Fibroblast of lung (primary cell): ENCODE measurements around the gene LRRC8D. TPM values are rescaled to one million over a fixed set of nuclear protein-coding genes. Genes with fewer than 3 reads are reported as not detected.
"Not testable (repeated sequence)": the region's sequence is repeated elsewhere in the genome, so short reads cannot be mapped to it uniquely, and the experiment has no call there.

Experiments used
- DNase-seq, 2 donors: peaks; one replicate each; pipeline versions ENCODE4 v3.0.0 to v3.0.0-alpha.2; 2010; ENCODE audit warnings: low read depth in 2 of 2
- H2AFZ ChIP-seq: 2 replicates; pipeline ENCODE4 v1.5.1; 2012; ENCODE audit warnings: low read length, control low read depth, inconsistent platforms
- H3K27ac ChIP-seq: 2 replicates; pipeline ENCODE4 v1.5.1; 2011; ENCODE audit warnings: low read length, control low read depth; ENCODE audit not compliant: insufficient read depth
- H3K27me3 ChIP-seq: 2 replicates; pipeline ENCODE4 v1.5.1; 2011; ENCODE audit warnings: mild to moderate bottlenecking, low read length; ENCODE audit not compliant: control insufficient read depth, insufficient read depth
- H3K36me3 ChIP-seq: 2 replicates; pipeline ENCODE4 v1.5.1; 2011; ENCODE audit warnings: low read length; ENCODE audit not compliant: control insufficient read depth, insufficient read depth
- H3K4me1 ChIP-seq: 2 replicates; pipeline ENCODE4 v1.5.1; 2011; ENCODE audit warnings: low read length; ENCODE audit not compliant: control insufficient read depth, insufficient read depth; ENCODE audit errors: extremely low read depth
- H3K4me2 ChIP-seq: 2 replicates; pipeline ENCODE4 v1.5.1; 2011; ENCODE audit warnings: low read length, control low read depth; ENCODE audit not compliant: insufficient read depth; ENCODE audit errors: extremely low read depth
- H3K4me3 ChIP-seq, 4 experiments: fragments of 200-600 bp in 1 of 4; sonication (generic) in 1 of 4; replicated peaks in 1 of 4; 2 replicates each; pipeline ENCODE4 v1.5.1; 2011 to 2016; ENCODE audit warnings: low read length in 4 of 4, low read depth in 3 of 4, mild to moderate bottlenecking in 3 of 4, control low read depth in 2 of 4, inconsistent platforms in 1 of 4, mixed read lengths in 1 of 4; ENCODE audit not compliant: insufficient read depth in 1 of 4; ENCODE audit errors: control extremely low read depth in 1 of 4
- H3K79me2 ChIP-seq: 2 replicates; pipeline ENCODE4 v1.5.1; 2012; ENCODE audit warnings: mild to moderate bottlenecking, low read length, inconsistent platforms; ENCODE audit not compliant: control insufficient read depth, insufficient read depth
- H3K9ac ChIP-seq: 2 replicates; pipeline ENCODE4 v1.5.1; 2011; ENCODE audit warnings: mild to moderate bottlenecking, low read length, control low read depth; ENCODE audit not compliant: insufficient read depth
- H3K9me3 ChIP-seq: 2 replicates; pipeline ENCODE4 v1.5.1; 2012; ENCODE audit warnings: low read depth, low read length; ENCODE audit not compliant: control insufficient read depth, insufficient read depth
- H4K20me1 ChIP-seq: 2 replicates; pipeline ENCODE4 v1.5.1; 2011; ENCODE audit warnings: low read length; ENCODE audit not compliant: control insufficient read depth, insufficient read depth; ENCODE audit errors: extremely low read depth
- EZH2 ChIP-seq: IDR thresholded peaks from 2 replicates; pipeline ENCODE4 v1.5.1; 2012; ENCODE audit warnings: low read length, control low read depth, mild to moderate bottlenecking; ENCODE audit errors: missing control alignments
- polyA minus RNA-seq: library from RNA; depleted of rRNA, polyadenylated mRNA; stranded (reverse); fragments of >200 nt; gene quantifications from 2 replicates; pipeline ENCODE4 v1.2.3, GENCODE V29; 2011; ENCODE audit warnings: low replicate concordance
- polyA plus RNA-seq, 2 donors: library from polyadenylated mRNA; depleted of rRNA in 1 of 2; stranded (reverse) in 1 of 2; unstranded in 1 of 2; fragments of >200 nt; gene quantifications; 2 replicates each; pipeline ENCODE4 v1.2.1, GENCODE V29; 2011 to 2012; ENCODE audit warnings: missing spikeins in 1 of 2
- total RNA-seq: library from RNA; depleted of rRNA; stranded (reverse); fragments of >200 nt; gene quantifications from 2 replicates; pipeline ENCODE4 v1.2.1, GENCODE V29; 2014
- TF ChIP-seq, protein P1 (sequence below), 2 donors: IDR thresholded peaks in 1 of 2; conservative IDR thresholded peaks in 1 of 2; 1 replicate in 1 of 2; 2 replicates in 1 of 2; pipeline ENCODE4 v1.5.1; 2011 to 2012; ENCODE audit warnings: low read length in 2 of 2, control low read depth in 1 of 2, inconsistent platforms in 1 of 2, low read depth in 1 of 2, mild to moderate bottlenecking in 1 of 2

Gene LRRC8D
- 28.8 and 41.0 TPM in 2 replicates for total RNA-seq
- polyA plus RNA-seq, result 40.0 and 58.1 TPM in 2 replicates
- polyA plus RNA-seq (2012), result 21.9 and 30.3 TPM in 2 replicates
- polyA minus RNA-seq, result 16.8 and 22.9 TPM in 2 replicates

GRCh38 chr1:89820422-89821321 is at the start of gene LRRC8D:
Gene LRRC8D (plus strand): TSS chr1:89821032. CDS start chr1:89933069, 112,037 bp downstream.
- Histone ChIP-seq H4K20me1 (no peaks in the 10 kb centered on the region), H3K4me3 (peak within 1 kb of the TSS; percentile 63 to 74 (median 66)), H3K27me3 (no peaks in the 10 kb centered on the region), H3K79me2 (no peaks in the 10 kb centered on the region), H3K4me1 (no peaks in the 10 kb centered on the region), H3K9ac (peak within 1 kb of the TSS; percentile 70), H3K9me3 (no peaks in the 10 kb centered on the region), H3K27ac (peak within 1 kb of the TSS; percentile 23), H3K36me3 (no peaks in the 10 kb centered on the region), H2AFZ (peak within 1 kb of the TSS; percentile 89), H3K4me2 (peak within 1 kb of the TSS; percentile 74)
- TF ChIP-seq EZH2, result no peak
- TF ChIP-seq, protein P1, sequence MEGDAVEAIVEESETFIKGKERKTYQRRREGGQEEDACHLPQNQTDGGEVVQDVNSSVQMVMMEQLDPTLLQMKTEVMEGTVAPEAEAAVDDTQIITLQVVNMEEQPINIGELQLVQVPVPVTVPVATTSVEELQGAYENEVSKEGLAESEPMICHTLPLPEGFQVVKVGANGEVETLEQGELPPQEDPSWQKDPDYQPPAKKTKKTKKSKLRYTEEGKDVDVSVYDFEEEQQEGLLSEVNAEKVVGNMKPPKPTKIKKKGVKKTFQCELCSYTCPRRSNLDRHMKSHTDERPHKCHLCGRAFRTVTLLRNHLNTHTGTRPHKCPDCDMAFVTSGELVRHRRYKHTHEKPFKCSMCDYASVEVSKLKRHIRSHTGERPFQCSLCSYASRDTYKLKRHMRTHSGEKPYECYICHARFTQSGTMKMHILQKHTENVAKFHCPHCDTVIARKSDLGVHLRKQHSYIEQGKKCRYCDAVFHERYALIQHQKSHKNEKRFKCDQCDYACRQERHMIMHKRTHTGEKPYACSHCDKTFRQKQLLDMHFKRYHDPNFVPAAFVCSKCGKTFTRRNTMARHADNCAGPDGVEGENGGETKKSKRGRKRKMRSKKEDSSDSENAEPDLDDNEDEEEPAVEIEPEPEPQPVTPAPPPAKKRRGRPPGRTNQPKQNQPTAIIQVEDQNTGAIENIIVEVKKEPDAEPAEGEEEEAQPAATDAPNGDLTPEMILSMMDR (conservative IDR thresholded peaks at IDR 0.05 in 1 of 2, IDR thresholded peaks at IDR 0.05 in 1 of 2; ENCODE audit: low read depth in 1 of 2, low read length in 2 of 2), result no peak
- peak; percentile 73 to 79 for DNase-seq

DNA sequence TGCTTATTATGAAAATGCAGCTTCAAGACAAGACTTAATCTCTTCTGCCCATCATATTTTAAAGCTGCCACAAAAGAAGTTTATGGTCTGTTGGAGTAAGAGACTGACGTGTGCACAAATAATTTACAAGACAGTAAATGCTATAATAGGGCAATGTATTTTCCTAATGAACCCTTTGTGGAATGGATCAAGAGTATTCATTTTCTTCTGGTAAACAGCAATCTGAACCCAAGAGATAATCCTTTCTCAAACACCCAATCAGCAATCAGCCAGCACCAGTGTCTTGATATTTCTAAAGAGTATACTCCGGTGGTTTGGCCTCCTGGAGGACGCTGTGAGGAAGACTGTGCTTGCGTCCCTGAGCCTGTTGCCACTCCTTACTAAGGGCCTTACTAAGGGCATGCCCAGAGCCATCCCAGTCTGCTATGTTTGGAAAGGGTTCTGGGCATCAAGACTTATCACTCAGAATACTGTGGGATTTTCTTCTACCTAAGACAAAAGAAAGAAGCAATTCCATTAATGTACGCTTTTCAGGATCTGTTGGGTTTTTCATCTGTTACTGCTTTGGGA is 48.8 kb upstream of the LRRC8D start:
- Histone ChIP-seq H3K4me2 (no peak overlapping the region), H2AFZ (no peak overlapping the region), H3K9me3 (no peaks in the 10 kb centered on the region), H3K27me3 (no peaks in the 10 kb centered on the region), H3K36me3 (no peaks in the 10 kb centered on the region), H3K79me2 (no peaks in the 10 kb centered on the region), H3K27ac (no peak overlapping the region), H3K9ac (no peak overlapping the region), H3K4me3 (no peak overlapping the region), H3K4me1 (no peaks in the 10 kb centered on the region), H4K20me1 (no peaks in the 10 kb centered on the region)
- DNase-seq, result no peak
- TF ChIP-seq, protein P1 (conservative IDR thresholded peaks at IDR 0.05 in 1 of 2, IDR thresholded peaks at IDR 0.05 in 1 of 2; ENCODE audit: low read depth in 1 of 2, low read length in 2 of 2), result no peak
- TF ChIP-seq EZH2, result no peak

- H3K9ac ChIP-seq, H2AFZ ChIP-seq, H4K20me1 ChIP-seq, DNase-seq, H3K4me2 ChIP-seq, H3K4me3 ChIP-seq, H3K4me1 ChIP-seq, H3K27ac ChIP-seq, H3K9me3 ChIP-seq, H3K36me3 ChIP-seq, H3K79me2 ChIP-seq, H3K27me3 ChIP-seq: not testable (repeated sequence)
Observed at GRCh38 chr1:89776104-89776503, 44.7 kb upstream of the LRRC8D start.

GRCh38 chr1:89777271-89777670 is 43.6 kb upstream of the LRRC8D start:
- not testable (repeated sequence) for H3K79me2 ChIP-seq, H3K27me3 ChIP-seq, DNase-seq, H3K9me3 ChIP-seq, H3K4me3 ChIP-seq, H3K4me1 ChIP-seq, H2AFZ ChIP-seq, H4K20me1 ChIP-seq, H3K9ac ChIP-seq, H3K27ac ChIP-seq, H3K36me3 ChIP-seq, H3K4me2 ChIP-seq
